MCF 10A (cell line): ENCODE results near the gene ESPN. TPM values are rescaled to one million over a fixed set of nuclear protein-coding genes. Genes with fewer than 3 reads are reported as not detected.

Source experiments
- BruUV-seq: library from RNA; stranded (reverse); fragments of 400-500 nt; replicated peaks from 2 replicates; lab custom pipeline; 2021; lab: Mats Ljungman, UMichigan
- CTCF ChIA-PET: fragments of 300-600 bp; sonication (Branson Sonifier 250); formaldehyde crosslinking; extraction: SDS; loops from one replicate; lab custom pipeline; 2021; ENCODE audit warnings: antibody characterized with exemption, inconsistent platforms; lab: Yijun Ruan, JAX
- POLR2A ChIA-PET: fragments of 300-600, 350-650 bp; sonication (Branson Sonifier 250); formaldehyde crosslinking; extraction: SDS; loops from one replicate; lab custom pipeline; 2020; ENCODE audit warnings: antibody characterized with exemption, inconsistent platforms; lab: Yijun Ruan, JAX
- DNase-seq: peaks from one replicate; pipeline ENCODE4 v3.0.0-alpha.2; 2018; ENCODE audit not compliant: unreplicated experiment
- H3K27ac Mint-ChIP-seq: one replicate; pipeline ENCODE4 v1.8.0; 2022; ENCODE audit warnings: mild to moderate bottlenecking, low read depth, mixed read lengths; ENCODE audit not compliant: unreplicated experiment
- H3K27me3 Mint-ChIP-seq: one replicate; pipeline ENCODE4 v1.8.0; 2022; ENCODE audit warnings: mixed read lengths; ENCODE audit not compliant: insufficient read depth, unreplicated experiment
- H3K36me3 Mint-ChIP-seq: one replicate; pipeline ENCODE4 v1.8.0; 2022; ENCODE audit warnings: mild to moderate bottlenecking, moderate library complexity, mixed read lengths; ENCODE audit not compliant: insufficient read depth, unreplicated experiment
- H3K4me1 Mint-ChIP-seq: one replicate; pipeline ENCODE4 v1.8.0; 2022; ENCODE audit warnings: mixed read lengths; ENCODE audit not compliant: insufficient read depth, unreplicated experiment
- H3K4me3 Mint-ChIP-seq: one replicate; pipeline ENCODE4 v1.8.0; 2022; ENCODE audit warnings: mild to moderate bottlenecking, moderate library complexity, mixed read lengths; ENCODE audit not compliant: unreplicated experiment
- H3K9me3 Mint-ChIP-seq: one replicate; pipeline ENCODE4 v1.8.0; 2022; ENCODE audit warnings: mixed read lengths; ENCODE audit not compliant: unreplicated experiment
- intact Hi-C: fragments of 100-400 bp; cut with micrococcal nuclease; formaldehyde crosslinking; loops from 2 replicates; pipeline ENCODE4 v1.14.1; 2022
- total RNA-seq: library from RNA; stranded (reverse); gene quantifications from 2 replicates; pipeline ENCODE4 v1.2.3, GENCODE V29; 2022
- TF ChIP-seq, protein P1 (sequence below): fragments of 200-600 bp; IDR thresholded peaks from one replicate; pipeline ENCODE4 v1.8.0; 2022; ENCODE audit warnings: antibody characterized with exemption, mild to moderate bottlenecking; ENCODE audit not compliant: unreplicated experiment

Gene ESPN
- total RNA-seq, 1 experiment from 2014 or later = 0.68 TPM

DNA sequence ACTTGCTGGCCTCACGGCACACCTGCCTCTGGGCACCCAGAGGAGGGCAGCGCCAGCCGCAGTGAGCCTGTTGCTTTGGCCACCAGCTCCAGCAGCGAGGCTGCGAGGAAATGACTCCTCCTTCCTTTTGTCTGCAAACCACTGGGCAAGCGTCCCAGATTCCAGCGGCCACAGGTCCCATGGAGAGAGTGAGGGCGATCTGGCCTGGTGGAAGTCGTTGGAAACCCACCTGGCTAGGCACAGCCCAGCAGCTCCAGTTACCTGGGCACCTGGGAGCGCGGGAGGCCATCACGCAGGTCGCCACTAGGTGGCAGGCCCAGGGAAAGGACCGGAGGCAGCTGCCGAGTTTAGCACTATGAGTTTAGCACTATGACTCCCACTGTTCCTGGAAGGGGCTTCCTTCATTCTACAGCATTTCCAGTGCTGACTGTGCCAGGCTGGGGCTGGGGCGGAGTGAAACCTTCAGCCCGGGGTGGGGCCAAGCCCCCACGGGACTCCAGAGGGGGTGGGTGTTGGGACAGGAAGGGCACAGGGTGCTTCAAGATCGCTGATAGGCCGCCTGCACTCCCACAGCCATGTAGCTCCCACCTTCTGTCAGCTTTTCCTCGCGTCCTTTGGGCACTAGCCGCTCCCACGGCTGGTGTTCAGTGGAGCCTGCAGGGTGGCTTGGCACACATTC is 1.1 kb upstream of the ESPN start:
- BruUV-seq = no TSS peak
- DNase-seq = peak; percentile 91
- H3K4me3 Mint-ChIP-seq = no peak overlapping the region
- no peak overlapping the region for H3K27ac Mint-ChIP-seq
- H3K9me3 Mint-ChIP-seq = no peaks in the 10 kb centered on the region
- H3K4me1 Mint-ChIP-seq = peaks cover 25% of the 10 kb centered on the region
- ChIA-PET POLR2A (interaction anchor here (0.6 to 2.5 kb wide), 7 partner anchors 9 to 71 kb away, joined by 3 to 26 read pairs (median 4); partner anchors contain the start of genes ACOT7 and PLEKHG5), CTCF (interaction anchor here (0.6 to 5.7 kb wide), 31 partner anchors 9 to 441 kb away, joined by 3 to 118 read pairs (median 4); no protein-coding TSS in a partner anchor)
- H3K27me3 Mint-ChIP-seq = no peaks in the 10 kb centered on the region
- no peaks in the 10 kb centered on the region for H3K36me3 Mint-ChIP-seq
- intact Hi-C loops = loop anchor here (1.0 to 2.0 kb wide), 2 partner anchors 15 to 51 kb away; no protein-coding TSS in a partner anchor
- TF ChIP-seq, protein P1, sequence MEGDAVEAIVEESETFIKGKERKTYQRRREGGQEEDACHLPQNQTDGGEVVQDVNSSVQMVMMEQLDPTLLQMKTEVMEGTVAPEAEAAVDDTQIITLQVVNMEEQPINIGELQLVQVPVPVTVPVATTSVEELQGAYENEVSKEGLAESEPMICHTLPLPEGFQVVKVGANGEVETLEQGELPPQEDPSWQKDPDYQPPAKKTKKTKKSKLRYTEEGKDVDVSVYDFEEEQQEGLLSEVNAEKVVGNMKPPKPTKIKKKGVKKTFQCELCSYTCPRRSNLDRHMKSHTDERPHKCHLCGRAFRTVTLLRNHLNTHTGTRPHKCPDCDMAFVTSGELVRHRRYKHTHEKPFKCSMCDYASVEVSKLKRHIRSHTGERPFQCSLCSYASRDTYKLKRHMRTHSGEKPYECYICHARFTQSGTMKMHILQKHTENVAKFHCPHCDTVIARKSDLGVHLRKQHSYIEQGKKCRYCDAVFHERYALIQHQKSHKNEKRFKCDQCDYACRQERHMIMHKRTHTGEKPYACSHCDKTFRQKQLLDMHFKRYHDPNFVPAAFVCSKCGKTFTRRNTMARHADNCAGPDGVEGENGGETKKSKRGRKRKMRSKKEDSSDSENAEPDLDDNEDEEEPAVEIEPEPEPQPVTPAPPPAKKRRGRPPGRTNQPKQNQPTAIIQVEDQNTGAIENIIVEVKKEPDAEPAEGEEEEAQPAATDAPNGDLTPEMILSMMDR = peak; percentile 66

DNA sequence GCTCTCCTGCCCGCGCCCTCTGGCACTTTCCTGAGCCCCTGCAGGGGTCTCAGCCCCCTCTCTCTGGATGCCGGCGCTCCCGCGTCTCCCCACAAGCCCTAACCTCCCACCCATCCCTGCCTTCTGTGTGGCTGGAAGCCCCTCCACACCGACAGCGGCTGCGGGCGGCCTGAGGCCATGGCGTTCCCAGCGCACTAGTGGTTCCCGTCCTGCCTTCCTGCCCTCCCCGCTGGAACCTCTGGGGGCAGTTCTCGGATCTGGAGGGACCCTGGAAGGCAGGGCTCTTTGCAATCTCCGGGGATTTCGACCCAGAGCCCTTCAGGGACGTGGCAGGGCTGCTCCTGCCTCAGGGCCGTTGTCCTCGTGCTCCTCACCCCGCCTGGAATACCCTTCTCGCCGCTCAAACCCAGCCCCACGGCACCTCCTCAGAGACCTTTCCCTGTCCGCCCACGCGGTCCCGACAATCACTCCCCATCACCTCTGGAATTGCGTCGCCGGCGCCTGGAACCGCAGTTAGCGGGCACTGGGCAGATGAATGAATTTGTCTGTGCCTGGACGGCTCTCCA is 493 bp upstream of the ESPN start:
- Mint-ChIP-seq H3K4me3 (no peak overlapping the region), H3K27ac (no peak overlapping the region), H3K36me3 (no peaks in the 10 kb centered on the region), H3K27me3 (no peaks in the 10 kb centered on the region), H3K4me1 (peaks cover 25% of the 10 kb centered on the region), H3K9me3 (no peaks in the 10 kb centered on the region)
- TF ChIP-seq, protein P1 = no peak
- ChIA-PET CTCF (interaction anchor here (0.6 to 5.7 kb wide), 16 partner anchors 10 to 442 kb away, joined by 3 to 118 read pairs (median 4); no protein-coding TSS in a partner anchor), POLR2A (interaction anchor here (1.0 to 2.5 kb wide), 4 partner anchors 10 to 67 kb away, joined by 3 to 26 read pairs (median 10); partner anchors contain the start of gene PLEKHG5)
- no TSS peak for BruUV-seq
- no peak for DNase-seq
- intact Hi-C loops = loop anchor here (1.0 to 2.0 kb wide), 2 partner anchors 14 to 51 kb away; no protein-coding TSS in a partner anchor

DNA sequence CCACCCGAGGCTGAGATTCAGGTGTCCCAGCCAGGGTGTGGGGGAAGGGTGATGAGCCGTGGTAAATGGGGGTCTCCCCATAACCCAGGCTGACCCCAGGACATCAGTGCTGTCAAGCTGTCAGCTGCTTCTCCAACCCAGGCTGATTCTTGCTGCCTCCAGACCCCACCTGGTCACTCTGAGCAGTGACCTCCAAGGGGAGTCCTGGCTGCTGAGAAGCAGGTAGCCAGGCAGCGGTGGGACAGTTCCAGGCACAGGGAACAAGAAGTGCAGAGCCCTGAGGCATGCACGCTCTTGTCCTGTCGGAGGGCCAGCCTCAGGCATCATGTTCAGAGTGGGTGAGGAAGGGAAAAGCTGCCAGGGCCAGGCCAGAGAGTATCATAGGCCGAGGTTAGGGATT is 1.1 kb downstream of the ESPN start:
- H3K27me3 Mint-ChIP-seq = no peaks in the 10 kb centered on the region
- TF ChIP-seq, protein P1 = no peak
- H3K4me3 Mint-ChIP-seq = no peak overlapping the region

More for the DNA sequence above, 1.1 kb downstream of the ESPN start:
- ChIA-PET POLR2A (interaction anchor here (0.9 kb wide), 1 partner anchor 41 kb away, joined by 3 read pairs; no protein-coding TSS in a partner anchor), CTCF (interaction anchor here (0.6 to 2.1 kb wide), 6 partner anchors 9 to 102 kb away, joined by 3 to 28 read pairs (median 6); no protein-coding TSS in a partner anchor)
- H3K4me1 Mint-ChIP-seq = peaks cover 25% of the 10 kb centered on the region
- no TSS peak for BruUV-seq
- no peaks in the 10 kb centered on the region for H3K36me3 Mint-ChIP-seq
- no peaks in the 10 kb centered on the region for H3K9me3 Mint-ChIP-seq
- H3K27ac Mint-ChIP-seq = no peak overlapping the region
- intact Hi-C loops = no loop called here
- no peak for DNase-seq
